Neural progenitor cell (in vitro differentiated cells): ENCODE data around the gene METTL25B. TPM values are rescaled to one million over a fixed set of nuclear protein-coding genes. Genes with fewer than 3 reads are reported as not detected.
A peak's percentile ranks its signal among the peaks of the same experiment; 100 is the strongest.

Experiments
- DNase-seq: peaks from one replicate; pipeline ENCODE4 v3.0.0-alpha.2; 2016; ENCODE audit warnings: low spot score
- H2AFZ ChIP-seq: fragments of 200-600 bp; sonication (generic); replicated peaks from 2 replicates; pipeline ENCODE4 v1.6.1; 2016; ENCODE audit warnings: antibody characterized with exemption
- H3F3A ChIP-seq: fragments of 200-600 bp; sonication (generic); 2 replicates; pipeline ENCODE4 v1.6.1; 2016; ENCODE audit warnings: antibody characterized with exemption, low read depth
- H3K27ac ChIP-seq: fragments of 200-600 bp; sonication (generic); 2 replicates; pipeline ENCODE4 v1.5.1; 2016; ENCODE audit warnings: mild to moderate bottlenecking
- H3K27me3 ChIP-seq: fragments of 200-600 bp; sonication (generic); 2 replicates; pipeline ENCODE4 v1.6.1; 2016; ENCODE audit warnings: mild to moderate bottlenecking, moderate library complexity
- H3K36me3 ChIP-seq: fragments of 200-600 bp; sonication (generic); 2 replicates; pipeline ENCODE4 v1.5.1; 2016
- H3K4me1 ChIP-seq: fragments of 200-600 bp; sonication (generic); 2 replicates; pipeline ENCODE4 v1.6.1; 2016; ENCODE audit warnings: mixed run types
- H3K4me2 ChIP-seq: fragments of 200-600 bp; sonication (generic); 2 replicates; pipeline ENCODE4 v1.6.1; 2016
- H3K4me3 ChIP-seq: fragments of 200-600 bp; sonication (generic); 2 replicates; pipeline ENCODE4 v1.5.1; 2016
- H3K79me2 ChIP-seq: fragments of 200-600 bp; sonication (generic); 2 replicates; pipeline ENCODE4 v1.6.1; 2016; ENCODE audit warnings: low read depth
- H3K9ac ChIP-seq: fragments of 200-600 bp; sonication (generic); 2 replicates; pipeline ENCODE4 v1.6.1; 2016
- H3K9me3 ChIP-seq: fragments of 200-600 bp; sonication (generic); 2 replicates; pipeline ENCODE4 v1.5.1; 2016; ENCODE audit warnings: low read depth
- H4K20me1 ChIP-seq: fragments of 200-600 bp; sonication (generic); 2 replicates; pipeline ENCODE4 v1.6.1; 2016; ENCODE audit warnings: low read depth
- H3K27ac Mint-ChIP-seq: 3 replicates; pipeline ENCODE4 v1.8.0; 2021; ENCODE audit warnings: mixed read lengths
- H3K27me3 Mint-ChIP-seq: 2 replicates; pipeline ENCODE4 v1.8.0; 2022; ENCODE audit warnings: low read depth, mild to moderate bottlenecking, inconsistent platforms, moderate library complexity, mixed read lengths; ENCODE audit not compliant: insufficient read depth
- H3K36me3 Mint-ChIP-seq: 3 replicates; pipeline ENCODE4 v1.8.0; 2021; ENCODE audit warnings: mixed read lengths
- H3K4me1 Mint-ChIP-seq: 3 replicates; pipeline ENCODE4 v1.8.0; 2021; ENCODE audit warnings: mixed read lengths
- H3K4me3 Mint-ChIP-seq: 3 replicates; pipeline ENCODE4 v1.8.0; 2021; ENCODE audit warnings: mild to moderate bottlenecking, moderate library complexity, mixed read lengths
- H3K9me3 Mint-ChIP-seq: 3 replicates; pipeline ENCODE4 v1.8.0; 2020; ENCODE audit warnings: mixed read lengths
- EZH2 ChIP-seq: fragments of 200-600 bp; sonication (generic); IDR thresholded peaks from 2 replicates; pipeline ENCODE4 v1.6.1; 2017; ENCODE audit warnings: antibody characterized with exemption, mild to moderate bottlenecking, moderate library complexity
- EZH2phosphoT487 ChIP-seq: fragments of 200-600 bp; sonication (generic); IDR thresholded peaks from 2 replicates; pipeline ENCODE4 v1.6.1; 2017; ENCODE audit warnings: antibody characterized with exemption
- total RNA-seq: library from RNA; depleted of rRNA; stranded (reverse); fragments of >200 nt; gene quantifications from 2 replicates; pipeline ENCODE4 v1.2.3, GENCODE V29; 2015; ENCODE audit warnings: low replicate concordance
- TF ChIP-seq, protein P1 (sequence below): fragments of 200-600 bp; sonication (generic); IDR thresholded peaks from 2 replicates; pipeline ENCODE4 v1.5.1; 2017; ENCODE audit warnings: antibody characterized with exemption, mild to moderate bottlenecking

The METTL25B gene
- total RNA-seq, 1 donor from 2014 or later, result 21.4 TPM

DNA sequence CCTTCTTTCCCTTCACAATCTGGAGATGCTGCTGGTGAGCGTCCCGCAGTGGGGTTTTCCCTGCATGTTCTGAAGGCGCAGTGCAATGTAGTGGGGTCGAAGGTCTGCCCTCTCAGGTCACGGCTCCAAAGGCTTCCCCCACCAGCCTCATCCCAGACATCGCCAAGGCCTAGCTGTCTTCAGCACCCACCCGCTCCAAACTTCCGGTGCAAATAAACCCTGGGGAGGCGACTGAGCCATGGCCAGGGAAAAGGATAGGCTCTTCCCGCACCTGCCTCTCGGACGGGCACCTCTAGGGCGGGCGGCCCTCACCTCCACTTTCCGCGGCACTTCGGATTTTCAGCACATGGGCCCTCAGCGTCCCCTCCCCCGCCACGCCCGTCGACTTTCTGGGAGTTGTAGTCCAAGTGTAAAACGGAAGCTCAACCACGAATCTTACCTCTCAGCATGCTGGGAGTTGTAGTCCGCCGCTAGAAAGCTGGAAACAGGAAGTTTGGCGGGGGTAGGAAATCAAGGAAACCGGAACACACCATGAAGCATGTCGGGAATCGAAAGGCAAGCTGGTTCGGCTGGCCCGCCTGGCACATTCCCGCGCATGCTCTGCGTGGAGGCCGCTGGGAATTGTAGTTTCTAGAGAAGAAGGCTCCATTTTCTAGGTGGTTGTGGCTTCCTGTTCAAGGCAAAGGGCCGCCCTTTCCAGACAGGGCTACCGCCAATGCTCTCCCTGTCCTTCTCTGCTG is 12.6 kb downstream of the METTL25B start, which contains the start of gene MRPL24:
Gene MRPL24 (minus strand): TSS at position 348 of the 740 bp plus-strand sequence. CDS start 2,384 bp downstream, outside the sequence.
- Histone ChIP-seq H3K27me3 (no peaks in the 10 kb centered on the region), H4K20me1 (peaks cover 10% of the 10 kb centered on the region), H3K9me3 (no peaks in the 10 kb centered on the region), H3K27ac (peak within 1 kb of the TSS; percentile 52), H3F3A (peaks cover 52% of the 10 kb centered on the region), H2AFZ (peak within 1 kb of the TSS; percentile 47), H3K4me2 (peak within 1 kb of the TSS; percentile 86), H3K4me3 (peak within 1 kb of the TSS; percentile 64), H3K79me2 (peaks cover 40% of the 10 kb centered on the region), H3K9ac (peak within 1 kb of the TSS; percentile 62), H3K4me1 (peaks cover 16% of the 10 kb centered on the region), H3K36me3 (no peaks in the 10 kb centered on the region)
- DNase-seq, result peak; percentile 99
- Mint-ChIP-seq H3K27me3 (peaks cover 2% of the 10 kb centered on the region), H3K9me3 (no peaks in the 10 kb centered on the region), H3K36me3 (peaks cover 20% of the 10 kb centered on the region), H3K27ac (peak within 1 kb of the TSS; percentile 96), H3K4me1 (peaks cover 32% of the 10 kb centered on the region), H3K4me3 (peak within 1 kb of the TSS; percentile 94)
- TF ChIP-seq EZH2, result no peak
- TF ChIP-seq EZH2phosphoT487, result no peak
- TF ChIP-seq, protein P1, sequence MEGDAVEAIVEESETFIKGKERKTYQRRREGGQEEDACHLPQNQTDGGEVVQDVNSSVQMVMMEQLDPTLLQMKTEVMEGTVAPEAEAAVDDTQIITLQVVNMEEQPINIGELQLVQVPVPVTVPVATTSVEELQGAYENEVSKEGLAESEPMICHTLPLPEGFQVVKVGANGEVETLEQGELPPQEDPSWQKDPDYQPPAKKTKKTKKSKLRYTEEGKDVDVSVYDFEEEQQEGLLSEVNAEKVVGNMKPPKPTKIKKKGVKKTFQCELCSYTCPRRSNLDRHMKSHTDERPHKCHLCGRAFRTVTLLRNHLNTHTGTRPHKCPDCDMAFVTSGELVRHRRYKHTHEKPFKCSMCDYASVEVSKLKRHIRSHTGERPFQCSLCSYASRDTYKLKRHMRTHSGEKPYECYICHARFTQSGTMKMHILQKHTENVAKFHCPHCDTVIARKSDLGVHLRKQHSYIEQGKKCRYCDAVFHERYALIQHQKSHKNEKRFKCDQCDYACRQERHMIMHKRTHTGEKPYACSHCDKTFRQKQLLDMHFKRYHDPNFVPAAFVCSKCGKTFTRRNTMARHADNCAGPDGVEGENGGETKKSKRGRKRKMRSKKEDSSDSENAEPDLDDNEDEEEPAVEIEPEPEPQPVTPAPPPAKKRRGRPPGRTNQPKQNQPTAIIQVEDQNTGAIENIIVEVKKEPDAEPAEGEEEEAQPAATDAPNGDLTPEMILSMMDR, result no peak

DNA sequence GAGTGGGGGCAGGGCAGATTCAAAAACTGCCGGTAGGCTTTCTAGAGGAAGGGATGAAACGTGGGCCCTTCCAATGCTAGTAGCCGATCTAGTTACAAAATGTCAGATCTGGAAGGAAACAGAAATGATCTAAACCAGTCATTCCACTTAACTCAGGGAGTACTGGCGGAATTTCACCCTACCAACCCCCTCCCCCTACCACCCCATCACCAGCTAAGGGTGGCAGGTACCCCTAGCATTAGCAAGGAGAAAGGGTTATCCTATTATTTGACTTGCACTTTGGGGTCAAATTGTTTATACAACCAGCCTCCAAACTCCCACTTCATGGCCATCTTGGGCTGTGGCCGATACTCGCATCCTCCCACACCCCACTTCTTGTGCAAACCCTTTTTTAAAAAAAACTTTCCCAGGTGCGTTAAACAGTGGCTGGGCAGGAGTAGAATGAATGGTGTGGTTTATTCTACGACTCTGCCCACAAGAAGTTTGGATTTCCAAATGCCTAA is 13.3 kb downstream of the METTL25B start:
- H3K4me1 ChIP-seq, result peaks cover 22% of the 10 kb centered on the region
- H3K9me3 ChIP-seq, result no peaks in the 10 kb centered on the region
- Mint-ChIP-seq H3K27ac (peak overlapping the region; percentile 96), H3K27me3 (peaks cover 2% of the 10 kb centered on the region), H3K9me3 (no peaks in the 10 kb centered on the region), H3K36me3 (peaks cover 20% of the 10 kb centered on the region), H3K4me3 (peak overlapping the region; percentile 94), H3K4me1 (peaks cover 38% of the 10 kb centered on the region)
- peak overlapping the region; percentile 51 for H3K4me2 ChIP-seq
- TF ChIP-seq EZH2, result no peak
- no peak for TF ChIP-seq EZH2phosphoT487
- TF ChIP-seq, protein P1, result no peak
- peaks cover 58% of the 10 kb centered on the region for H3F3A ChIP-seq
- no peak overlapping the region for H3K9ac ChIP-seq
- DNase-seq, result no peak
- peak overlapping the region; percentile 14 for H3K4me3 ChIP-seq
- peak overlapping the region; percentile 52 for H3K27ac ChIP-seq
- peaks cover 15% of the 10 kb centered on the region for H4K20me1 ChIP-seq
- H3K79me2 ChIP-seq, result peaks cover 46% of the 10 kb centered on the region
- no peaks in the 10 kb centered on the region for H3K27me3 ChIP-seq
- H3K36me3 ChIP-seq, result no peaks in the 10 kb centered on the region
- H2AFZ ChIP-seq, result no peak overlapping the region

DNA sequence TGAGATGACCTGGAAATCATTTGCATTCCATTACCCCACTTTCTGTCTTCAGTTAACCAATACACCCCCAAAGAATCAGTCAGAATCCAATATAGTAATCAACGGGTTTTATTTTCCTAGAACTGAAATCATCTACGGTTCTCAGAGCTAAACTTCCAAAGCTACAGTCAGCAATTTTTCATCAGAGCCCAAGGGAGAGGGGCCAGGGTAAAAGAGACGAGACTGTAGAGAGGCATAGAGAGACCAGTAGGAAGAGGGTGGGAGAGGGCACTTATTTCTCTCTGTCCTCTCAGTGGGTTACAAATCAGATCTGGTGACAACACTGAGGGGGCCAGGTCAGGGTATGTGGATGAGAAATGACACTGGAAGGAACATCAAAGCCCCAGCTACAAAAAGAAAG is 13.7 kb downstream of the METTL25B start:
- H3F3A ChIP-seq, result peaks cover 62% of the 10 kb centered on the region
- Mint-ChIP-seq H3K27ac (no peak overlapping the region), H3K9me3 (no peaks in the 10 kb centered on the region), H3K27me3 (peaks cover 2% of the 10 kb centered on the region), H3K36me3 (peaks cover 20% of the 10 kb centered on the region), H3K4me3 (peak overlapping the region; percentile 94), H3K4me1 (peaks cover 40% of the 10 kb centered on the region)
- H3K9me3 ChIP-seq, result no peaks in the 10 kb centered on the region
- no peaks in the 10 kb centered on the region for H3K27me3 ChIP-seq
- H3K9ac ChIP-seq, result no peak overlapping the region
- peaks cover 22% of the 10 kb centered on the region for H3K4me1 ChIP-seq
- H4K20me1 ChIP-seq, result peaks cover 15% of the 10 kb centered on the region
- peak overlapping the region; percentile 52 for H3K27ac ChIP-seq
- peaks cover 50% of the 10 kb centered on the region for H3K79me2 ChIP-seq
- TF ChIP-seq, protein P1, result no peak
- no peak for TF ChIP-seq EZH2phosphoT487
- no peak for TF ChIP-seq EZH2
- H2AFZ ChIP-seq, result no peak overlapping the region
- no peak for DNase-seq
- H3K4me3 ChIP-seq, result no peak overlapping the region
- no peaks in the 10 kb centered on the region for H3K36me3 ChIP-seq
- peak overlapping the region; percentile 51 for H3K4me2 ChIP-seq
